Measurements from ENCODE around the gene PPP2R5E. TPM values are rescaled to one million over a fixed set of nuclear protein-coding genes. Genes with fewer than 3 reads are reported as not detected.

Gene PPP2R5E
- total and polyA plus RNA-seq, 11 donors, result 6.2 to 44.2 (median 31.3) TPM

GRCh38 chr14:63483315-63483714 lies 59.9 kb downstream of the PPP2R5E start:
- 60 to 75% (median 69%) methylated on average over 7 of the region's 7 CpGs for WGBS, 4 donors
- intact Hi-C loops (cut with DNase I), result no loop called here
- Histone ChIP-seq H3K4me1 (peaks cover 0 to 41% (median 7%) of the 10 kb centered on the region in 12 donors), H3K27me3 (no peaks in the 10 kb centered on the region), H3K27ac (peak overlapping the region in 1 of 12 donors; percentile 17), H3K4me3 (no peak overlapping the region), H3K9me3 (no peaks in the 10 kb centered on the region), H3K36me3 (no peaks in the 10 kb centered on the region)
- DNase-seq (no peak), ATAC-seq (peak in 3 of 4 donors; percentile 37 to 83 (median 66))
- TF ChIP-seq, protein P1, sequence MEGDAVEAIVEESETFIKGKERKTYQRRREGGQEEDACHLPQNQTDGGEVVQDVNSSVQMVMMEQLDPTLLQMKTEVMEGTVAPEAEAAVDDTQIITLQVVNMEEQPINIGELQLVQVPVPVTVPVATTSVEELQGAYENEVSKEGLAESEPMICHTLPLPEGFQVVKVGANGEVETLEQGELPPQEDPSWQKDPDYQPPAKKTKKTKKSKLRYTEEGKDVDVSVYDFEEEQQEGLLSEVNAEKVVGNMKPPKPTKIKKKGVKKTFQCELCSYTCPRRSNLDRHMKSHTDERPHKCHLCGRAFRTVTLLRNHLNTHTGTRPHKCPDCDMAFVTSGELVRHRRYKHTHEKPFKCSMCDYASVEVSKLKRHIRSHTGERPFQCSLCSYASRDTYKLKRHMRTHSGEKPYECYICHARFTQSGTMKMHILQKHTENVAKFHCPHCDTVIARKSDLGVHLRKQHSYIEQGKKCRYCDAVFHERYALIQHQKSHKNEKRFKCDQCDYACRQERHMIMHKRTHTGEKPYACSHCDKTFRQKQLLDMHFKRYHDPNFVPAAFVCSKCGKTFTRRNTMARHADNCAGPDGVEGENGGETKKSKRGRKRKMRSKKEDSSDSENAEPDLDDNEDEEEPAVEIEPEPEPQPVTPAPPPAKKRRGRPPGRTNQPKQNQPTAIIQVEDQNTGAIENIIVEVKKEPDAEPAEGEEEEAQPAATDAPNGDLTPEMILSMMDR (IDR thresholded peaks at IDR 0.05), result no peak
- TF ChIP-seq POLR2A (IDR thresholded peaks at IDR 0.05), result no peak

GRCh38 chr14:63480599-63480998 lies 62.6 kb downstream of the PPP2R5E start:
- Histone ChIP-seq H3K36me3 (no peaks in the 10 kb centered on the region), H3K27me3 (no peaks in the 10 kb centered on the region), H3K9me3 (no peaks in the 10 kb centered on the region), H3K4me3 (no peak overlapping the region), H3K4me1 (peaks cover 0 to 52% (median 21%) of the 10 kb centered on the region in 12 donors), H3K27ac (no peak overlapping the region)
- TF ChIP-seq POLR2A (IDR thresholded peaks at IDR 0.05), result no peak
- TF ChIP-seq, protein P1 (IDR thresholded peaks at IDR 0.05), result no peak
- intact Hi-C loops (cut with DNase I), result no loop called here
- no peak for DNase-seq
- 95 to 97% (median 96%) methylated on average over 4 of the region's 4 CpGs for WGBS, 4 donors
- ATAC-seq, result no peak

GRCh38 chr14:63478437-63478852 lies 64.7 kb downstream of the PPP2R5E start:
- Histone ChIP-seq H3K27ac (peak overlapping the region in 2 of 12 donors; percentile 15 to 67), H3K27me3 (no peaks in the 10 kb centered on the region), H3K36me3 (no peaks in the 10 kb centered on the region), H3K4me1 (peaks cover 0 to 60% (median 15%) of the 10 kb centered on the region in 12 donors), H3K9me3 (no peaks in the 10 kb centered on the region), H3K4me3 (peak overlapping the region in 3 of 12 donors; percentile 4 to 24 (median 18))
- ATAC-seq (no peak), DNase-seq (no peak)
- TF ChIP-seq, protein P1 (IDR thresholded peaks at IDR 0.05), result no peak
- TF ChIP-seq POLR2A (IDR thresholded peaks at IDR 0.05), result no peak
- intact Hi-C loops (cut with DNase I), result no loop called here
- 89 to 94% (median 91%) methylated on average over 3 of the region's 3 CpGs for WGBS, 4 donors

- TF ChIP-seq POLR2A (IDR thresholded peaks at IDR 0.05), result no peak
- TF ChIP-seq, protein P1 (IDR thresholded peaks at IDR 0.05), result no peak
- Histone ChIP-seq H3K4me3 (peak overlapping the region in 5 of 12 donors; percentile 4 to 27 (median 22)), H3K27ac (peak overlapping the region in 4 of 12 donors; percentile 9 to 67 (median 14)), H3K27me3 (no peaks in the 10 kb centered on the region), H3K36me3 (no peaks in the 10 kb centered on the region), H3K9me3 (no peaks in the 10 kb centered on the region), H3K4me1 (peaks cover 0 to 65% (median 14%) of the 10 kb centered on the region in 12 donors)
- WGBS, 4 donors, result 32 to 49% (median 37%) methylated on average over 2 of the region's 2 CpGs
- no peak for DNase-seq
- intact Hi-C loops (cut with DNase I), result no loop called here
- peak in 1 of 4 donors; percentile 48 for ATAC-seq
Measured at GRCh38 chr14:63478010-63478409, 65.2 kb downstream of the PPP2R5E start.
